ENCODE data around the gene LONP2. TPM values are rescaled to one million over a fixed set of nuclear protein-coding genes. Genes with fewer than 3 reads are reported as not detected.

Gene LONP2
- total RNA-seq, 3 donors from 2014 or later (not counting 1 experiment from before 2014, with no cell fraction given): 48.6 to 87.8 (median 61.7) TPM

GRCh38 chr16:48217708-48218107 is 26.4 kb upstream of the LONP2 start:
- no peak for TF ChIP-seq CTCF (IDR thresholded peaks at IDR 0.05)
- no peak for ATAC-seq
- H3K9me3 Mint-ChIP-seq: no peaks in the 10 kb centered on the region
- no peak for DNase-seq
- no peaks in the 10 kb centered on the region for H3K36me3 Mint-ChIP-seq
- Histone ChIP-seq H3K4me1 (ENCODE audit: control insufficient read depth, insufficient read depth, low read length) (no peaks in the 10 kb centered on the region), H3K9me3 (ENCODE audit: control insufficient read depth, insufficient read depth, low read length) (no peaks in the 10 kb centered on the region), H3K36me3 (ENCODE audit: control insufficient read depth, insufficient read depth, low read length) (no peaks in the 10 kb centered on the region), H3K27ac (ENCODE audit: low read length) (no peak overlapping the region), H3K4me3 (ENCODE audit: low read length) (no peak overlapping the region), H3K27me3 (ENCODE audit: control insufficient read depth, insufficient read depth, low read length) (no peaks in the 10 kb centered on the region)
- H3K4me3 Mint-ChIP-seq: no peak overlapping the region
- peaks cover 6 to 16% of the 10 kb centered on the region in 2 donors for H3K27me3 Mint-ChIP-seq (ENCODE audit: low read depth in 2 of 2)
- H3K4me1 Mint-ChIP-seq: no peaks in the 10 kb centered on the region
- intact Hi-C loops (cut with micrococcal nuclease): no loop called here
- no peak overlapping the region for H3K27ac Mint-ChIP-seq
- WGBS (ENCODE audit: insufficient coverage): 94% methylated on average over 2 of the region's 2 CpGs

DNA sequence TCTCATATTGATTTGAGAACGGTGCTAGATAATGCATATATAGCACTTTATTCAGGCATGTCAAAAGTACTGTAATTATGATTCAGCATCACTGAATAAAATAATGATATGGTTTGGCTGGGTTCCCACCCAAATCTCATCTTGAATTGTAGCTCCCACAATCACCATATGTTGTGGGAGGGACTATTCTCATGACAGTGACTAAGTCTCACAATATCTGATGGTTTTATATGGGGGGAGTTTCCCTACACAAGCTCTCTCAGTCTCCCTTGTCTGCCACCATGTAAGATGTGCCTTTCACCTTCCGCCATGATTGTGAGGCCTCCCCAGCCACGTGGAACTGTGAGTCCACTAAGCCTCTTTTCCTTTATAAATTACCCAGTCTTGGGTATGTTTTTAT is 25.6 kb upstream of the LONP2 start:
- TF ChIP-seq CTCF (IDR thresholded peaks at IDR 0.05): no peak
- H3K27ac Mint-ChIP-seq: no peak overlapping the region
- Histone ChIP-seq H3K4me1 (ENCODE audit: control insufficient read depth, insufficient read depth, low read length) (no peaks in the 10 kb centered on the region), H3K27me3 (ENCODE audit: control insufficient read depth, insufficient read depth, low read length) (no peaks in the 10 kb centered on the region), H3K4me3 (ENCODE audit: low read length) (no peak overlapping the region), H3K9me3 (ENCODE audit: control insufficient read depth, insufficient read depth, low read length) (no peaks in the 10 kb centered on the region), H3K27ac (ENCODE audit: low read length) (no peak overlapping the region), H3K36me3 (ENCODE audit: control insufficient read depth, insufficient read depth, low read length) (no peaks in the 10 kb centered on the region)
- no peak overlapping the region for H3K4me3 Mint-ChIP-seq
- no peaks in the 10 kb centered on the region for H3K36me3 Mint-ChIP-seq
- DNase-seq (no peak), ATAC-seq (no peak)
- 88% methylated on average over 2 of the region's 3 CpGs for WGBS (ENCODE audit: insufficient coverage)
- H3K4me1 Mint-ChIP-seq: no peaks in the 10 kb centered on the region
- H3K9me3 Mint-ChIP-seq: no peaks in the 10 kb centered on the region
- peaks cover 6 to 17% of the 10 kb centered on the region in 2 donors for H3K27me3 Mint-ChIP-seq (ENCODE audit: low read depth in 2 of 2)
- intact Hi-C loops (cut with micrococcal nuclease): no loop called here

DNA sequence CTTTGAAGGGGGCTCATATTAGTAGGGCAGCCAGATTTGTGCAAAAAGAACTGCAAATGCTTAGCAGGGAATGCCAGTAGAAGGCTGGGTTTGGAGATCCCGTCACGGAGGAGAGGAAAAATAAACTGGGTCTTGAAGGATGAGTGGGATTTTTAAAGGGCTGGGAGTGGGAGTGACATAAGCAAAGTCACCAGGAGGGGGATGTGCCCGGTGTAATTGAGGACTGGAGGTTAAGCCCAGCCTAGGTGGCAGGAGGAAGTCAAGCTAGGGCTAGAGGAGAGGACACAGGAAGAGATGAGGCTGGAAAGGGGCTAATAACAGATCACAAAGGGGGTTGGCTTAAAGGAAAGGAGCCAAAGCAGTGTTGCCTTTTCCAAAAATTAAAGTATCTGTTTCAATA is 23.2 kb upstream of the LONP2 start:
- WGBS (ENCODE audit: insufficient coverage): 86% methylated on average over 3 of the region's 3 CpGs
- H3K36me3 ChIP-seq (ENCODE audit: control insufficient read depth, insufficient read depth, low read length): no peaks in the 10 kb centered on the region
- Mint-ChIP-seq H3K4me3 (no peak overlapping the region), H3K36me3 (no peaks in the 10 kb centered on the region), H3K4me1 (no peaks in the 10 kb centered on the region), H3K9me3 (no peaks in the 10 kb centered on the region), H3K27me3 (ENCODE audit: low read depth in 2 of 2) (peaks cover 0 to 22% of the 10 kb centered on the region in 2 donors), H3K27ac (no peak overlapping the region)
- H3K9me3 ChIP-seq (ENCODE audit: control insufficient read depth, insufficient read depth, low read length): no peaks in the 10 kb centered on the region
- DNase-seq: no peak
- H3K27me3 ChIP-seq (ENCODE audit: control insufficient read depth, insufficient read depth, low read length): no peaks in the 10 kb centered on the region
- no peaks in the 10 kb centered on the region for H3K4me1 ChIP-seq (ENCODE audit: control insufficient read depth, insufficient read depth, low read length)
- ATAC-seq: no peak
- no peak overlapping the region for H3K27ac ChIP-seq (ENCODE audit: low read length)
- intact Hi-C loops (cut with micrococcal nuclease): no loop called here
- no peak overlapping the region for H3K4me3 ChIP-seq (ENCODE audit: low read length)
- TF ChIP-seq CTCF (IDR thresholded peaks at IDR 0.05): no peak

- no peak for TF ChIP-seq CTCF (IDR thresholded peaks at IDR 0.05)
- Mint-ChIP-seq H3K36me3 (no peaks in the 10 kb centered on the region), H3K27me3 (ENCODE audit: low read depth in 2 of 2) (peaks cover 5 to 19% of the 10 kb centered on the region in 2 donors), H3K9me3 (no peaks in the 10 kb centered on the region), H3K4me1 (no peaks in the 10 kb centered on the region), H3K27ac (no peak overlapping the region), H3K4me3 (no peak overlapping the region)
- H3K4me1 ChIP-seq (ENCODE audit: control insufficient read depth, insufficient read depth, low read length): no peaks in the 10 kb centered on the region
- H3K36me3 ChIP-seq (ENCODE audit: control insufficient read depth, insufficient read depth, low read length): no peaks in the 10 kb centered on the region
- H3K27ac ChIP-seq (ENCODE audit: low read length): no peak overlapping the region
- no peak overlapping the region for H3K4me3 ChIP-seq (ENCODE audit: low read length)
- no peaks in the 10 kb centered on the region for H3K27me3 ChIP-seq (ENCODE audit: control insufficient read depth, insufficient read depth, low read length)
- H3K9me3 ChIP-seq (ENCODE audit: control insufficient read depth, insufficient read depth, low read length): no peaks in the 10 kb centered on the region
- intact Hi-C loops (cut with micrococcal nuclease): no loop called here
- no peak for ATAC-seq
- no peak for DNase-seq
- 97% methylated on average over 4 of the region's 4 CpGs for WGBS (ENCODE audit: insufficient coverage)
Observed at GRCh38 chr16:48223490-48223889, 20.6 kb upstream of the LONP2 start.
